Endometrium (tissue), 2 donors: Measurements from ENCODE around the gene CMSS1.

Experiments used
- FAIRE-seq: peaks from 2 replicates; lab custom pipeline; 2012; peaks lifted over from hg19 to GRCh38; lab: Jason Lieb, UNC
- donor health status: control.
- donor health status: control.

CMSS1 gene

GRCh38 chr3:99875581-99875928 lies 57.9 kb downstream of the CMSS1 start:
- FAIRE-seq = no peak

DNA sequence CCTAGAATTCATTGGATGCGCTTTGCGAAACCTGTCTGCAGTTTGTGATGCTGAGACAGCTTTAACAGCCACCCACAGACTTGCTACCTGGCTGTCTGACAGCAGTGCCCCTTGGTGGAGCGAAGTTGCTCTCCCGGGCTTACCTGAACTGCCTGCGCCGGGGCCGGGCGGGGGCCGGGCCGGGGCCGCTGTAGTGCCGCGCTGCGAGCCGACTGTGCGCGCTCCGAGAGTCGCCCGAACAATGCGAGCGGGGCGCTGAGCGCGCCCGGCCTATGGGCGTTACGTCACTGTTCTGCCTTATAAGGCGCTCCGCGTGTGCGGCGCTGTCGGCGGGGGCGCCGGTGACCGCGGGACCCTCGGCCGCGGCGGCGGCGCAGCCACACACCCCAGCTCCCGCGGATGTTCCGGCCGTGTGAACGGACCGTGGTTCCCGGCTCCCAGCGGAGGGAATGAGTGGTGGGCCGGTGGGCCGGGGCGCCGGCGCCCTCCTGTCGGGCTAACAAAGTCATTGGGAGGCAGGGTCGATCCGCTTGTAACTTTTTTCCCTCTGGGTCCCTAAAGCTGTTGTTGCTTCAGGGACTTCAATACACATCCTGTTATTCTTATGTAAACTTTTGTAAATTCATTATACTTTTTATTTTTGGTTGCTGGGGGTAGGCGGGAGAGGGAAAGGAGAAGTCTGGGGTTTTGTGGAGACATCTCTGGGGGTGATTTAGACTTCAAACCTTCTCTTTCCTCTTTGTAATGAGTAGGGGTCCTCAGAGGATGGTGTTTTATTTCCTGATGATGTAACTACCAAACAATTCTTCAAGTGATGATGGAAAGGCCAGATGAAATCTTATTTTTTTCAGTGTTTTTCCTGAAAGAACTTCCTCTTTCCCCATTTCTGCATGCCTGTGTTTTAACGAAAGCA lies 58.5 kb downstream of the CMSS1 start:
- FAIRE-seq = no peak

GRCh38 chr3:99877031-99877579 lies 59.4 kb downstream of the CMSS1 start:
- FAIRE-seq = peak; percentile 23

GRCh38 chr3:99878005-99878404 lies 60.3 kb downstream of the CMSS1 start:
- FAIRE-seq = no peak

GRCh38 chr3:99879275-99879674 lies 61.6 kb downstream of the CMSS1 start:
- no peak for FAIRE-seq

DNA sequence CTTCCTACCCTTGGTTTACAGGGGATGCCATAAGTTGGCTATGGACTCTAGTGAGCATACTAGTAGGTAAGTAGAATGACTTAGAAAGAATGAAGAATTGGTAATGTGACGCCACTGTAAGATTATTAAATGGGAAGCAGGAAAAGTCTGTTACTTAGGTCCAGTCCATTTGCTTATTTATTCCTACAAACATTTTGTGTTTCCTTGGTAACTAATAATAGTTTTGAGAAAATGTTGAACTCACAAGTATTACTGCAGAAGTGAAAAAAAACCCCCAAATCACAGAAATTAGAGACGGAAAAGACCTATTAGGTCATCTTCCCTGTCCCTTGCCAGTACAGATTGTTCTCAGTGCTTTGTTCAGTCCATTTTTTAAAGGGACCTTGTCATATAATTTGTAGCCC lies 63.5 kb downstream of the CMSS1 start:
- FAIRE-seq = no peak

- FAIRE-seq = no peak
Measured at GRCh38 chr3:99882436-99883137, 64.9 kb downstream of the CMSS1 start.

DNA sequence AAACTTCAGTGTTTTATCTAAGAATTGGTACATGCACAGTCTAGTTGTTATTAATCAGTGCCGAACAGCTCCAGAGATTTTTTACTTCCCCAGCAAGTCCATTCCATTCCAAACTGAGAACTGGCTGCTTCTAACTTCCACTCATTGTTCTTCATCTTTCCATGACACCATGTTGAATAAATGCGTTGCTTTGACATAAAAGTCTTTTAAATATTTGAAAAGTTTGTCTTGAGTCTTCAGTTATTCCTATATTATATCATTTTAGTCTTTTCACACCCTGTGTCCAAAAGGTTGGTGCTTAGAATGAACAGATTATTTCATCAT lies 65.4 kb downstream of the CMSS1 start:
- no peak for FAIRE-seq

GRCh38 chr3:99883693-99884092 lies 66.0 kb downstream of the CMSS1 start:
- no peak for FAIRE-seq

DNA sequence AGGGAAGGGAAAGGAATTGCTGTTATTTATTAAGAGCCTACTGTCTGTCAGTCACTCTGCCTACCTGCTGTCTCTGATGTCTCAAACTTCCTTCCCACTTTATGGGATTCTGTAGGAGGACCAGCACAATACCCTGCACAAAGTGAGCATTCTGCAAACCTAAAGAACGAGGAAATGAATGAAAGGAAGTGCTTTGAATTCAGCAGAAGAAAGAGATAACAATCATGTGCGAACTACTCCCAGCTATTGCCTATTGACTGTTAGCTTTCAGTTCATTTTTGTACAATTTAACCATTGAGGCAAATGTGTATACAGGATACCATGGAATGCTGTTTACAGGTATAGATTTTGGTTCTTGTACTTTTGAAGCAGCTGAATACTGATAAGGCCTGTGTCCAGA lies 66.8 kb downstream of the CMSS1 start:
- no peak for FAIRE-seq

- no peak for FAIRE-seq
Measured at GRCh38 chr3:99885085-99885484, 67.4 kb downstream of the CMSS1 start.

DNA sequence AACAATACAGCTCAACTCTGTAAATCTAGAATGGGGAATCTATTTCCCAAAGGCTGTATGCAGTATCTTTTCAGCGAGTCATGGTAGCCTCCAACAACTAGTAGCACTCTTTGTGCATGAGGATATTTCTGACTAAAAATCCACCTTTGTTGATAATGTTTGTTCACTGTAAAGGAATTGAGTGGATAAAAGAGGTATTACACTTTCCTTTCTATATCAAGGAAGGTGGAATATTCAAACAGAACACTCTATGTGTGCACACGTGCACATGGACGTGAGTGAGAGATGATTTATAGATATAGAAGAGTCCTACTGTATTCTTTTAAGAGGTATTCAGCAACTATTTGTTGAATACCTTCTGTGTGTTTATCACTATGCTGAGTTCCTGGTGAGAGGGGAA lies 68.2 kb downstream of the CMSS1 start:
- FAIRE-seq = no peak

GRCh38 chr3:99891610-99892285 lies 74.1 kb downstream of the CMSS1 start:
- no peak for FAIRE-seq

DNA sequence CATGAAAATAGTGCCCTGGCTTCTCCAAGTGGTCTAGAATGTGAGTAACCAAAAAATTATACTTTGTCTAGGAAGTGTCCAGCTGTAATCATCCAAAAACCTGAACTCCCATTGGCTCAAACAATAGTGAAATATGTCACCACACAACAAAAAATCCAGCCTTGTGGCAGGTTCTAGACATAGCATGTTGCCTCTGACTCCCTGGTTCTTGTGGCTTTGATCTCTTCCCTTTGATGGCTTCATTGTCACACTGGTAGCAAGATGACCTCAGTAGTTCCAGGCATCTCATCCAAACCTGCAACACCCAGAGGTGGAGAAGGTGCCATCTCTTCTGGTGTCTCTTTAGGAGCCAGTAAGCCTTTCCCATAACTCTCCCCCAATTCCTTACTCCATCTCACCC lies 74.7 kb downstream of the CMSS1 start:
- FAIRE-seq = no peak

DNA sequence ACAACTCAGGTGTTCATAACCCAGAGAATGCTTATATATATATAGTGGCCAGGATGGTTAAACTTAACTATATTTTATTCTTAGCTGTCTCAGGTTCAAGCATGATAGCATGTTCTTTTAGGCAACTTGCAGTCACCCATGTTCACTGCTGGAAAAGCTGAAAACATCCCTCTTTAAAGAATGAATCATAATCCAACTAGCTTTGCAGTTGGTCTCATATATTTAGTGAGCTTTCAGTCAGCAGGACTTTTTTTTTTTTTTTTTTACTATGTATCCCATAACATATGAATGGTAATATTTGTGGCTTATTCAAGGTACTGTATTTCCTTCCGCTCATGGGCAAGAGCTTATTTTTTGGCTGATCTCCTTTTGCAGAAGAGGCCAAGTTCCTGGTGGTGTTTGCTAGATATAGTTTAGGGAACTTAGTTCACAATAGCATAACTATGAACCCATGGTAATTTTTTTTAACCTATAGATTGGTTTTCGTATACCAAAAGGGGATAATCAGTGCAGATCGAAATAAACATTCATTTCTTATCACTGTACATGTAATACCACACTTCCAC lies 77.6 kb downstream of the CMSS1 start:
- no peak for FAIRE-seq

DNA sequence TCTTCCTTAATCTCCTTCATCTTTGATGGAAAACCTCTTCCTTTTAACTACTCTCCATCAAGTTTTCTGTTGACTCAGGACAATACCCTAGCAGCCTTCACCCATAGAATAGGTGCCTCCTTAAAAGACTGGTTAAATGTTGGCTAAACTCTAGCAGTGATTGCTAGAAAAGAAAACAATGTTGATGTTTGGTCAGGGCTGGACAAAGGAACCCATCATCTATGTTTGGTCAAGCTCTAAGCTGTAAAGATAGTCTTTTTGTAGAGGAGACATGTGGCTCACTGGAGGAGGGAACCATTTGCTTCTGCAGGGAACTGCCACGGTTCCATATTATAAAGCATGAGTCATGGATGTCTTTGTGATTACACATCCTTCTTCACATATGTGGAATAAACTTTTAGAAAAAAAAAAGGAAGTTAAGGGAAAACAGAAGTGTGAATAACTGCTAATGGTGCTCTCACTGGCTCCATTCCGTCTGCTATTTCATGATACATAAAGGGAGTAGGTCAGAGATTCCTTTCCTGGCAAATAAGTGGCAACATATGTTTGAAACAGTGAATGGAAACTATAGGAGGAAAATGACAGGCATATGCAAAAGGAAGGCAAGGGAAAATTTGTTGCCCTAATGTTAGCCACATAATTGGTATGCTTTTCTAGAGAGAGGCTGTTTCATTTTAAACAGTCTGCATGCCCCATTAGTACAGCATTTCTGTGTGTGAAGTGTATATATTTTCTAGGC lies 78.2 kb downstream of the CMSS1 start:
- no peak for FAIRE-seq

- no peak for FAIRE-seq
Measured at GRCh38 chr3:99896482-99896881, 78.8 kb downstream of the CMSS1 start.

GRCh38 chr3:99899603-99900002 lies 81.9 kb downstream of the CMSS1 start:
- no peak for FAIRE-seq

DNA sequence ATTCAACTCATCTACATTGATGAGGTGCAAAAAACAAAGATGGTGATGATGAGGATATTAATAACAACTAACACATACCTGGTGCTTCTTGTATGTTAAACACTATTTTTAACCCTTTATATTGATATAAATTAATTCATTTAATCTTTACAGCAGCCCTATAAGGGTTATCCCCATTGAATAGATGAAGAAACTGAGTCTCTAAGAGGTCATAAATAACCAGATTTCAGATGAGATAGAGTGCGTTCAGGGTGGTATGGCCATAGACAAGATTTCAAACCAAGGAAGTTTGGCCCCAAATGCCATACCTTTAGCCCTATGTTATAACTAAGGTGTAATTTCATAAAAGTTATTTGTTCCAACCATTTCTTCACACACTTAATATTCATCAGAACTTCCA lies 82.6 kb downstream of the CMSS1 start:
- FAIRE-seq = no peak

DNA sequence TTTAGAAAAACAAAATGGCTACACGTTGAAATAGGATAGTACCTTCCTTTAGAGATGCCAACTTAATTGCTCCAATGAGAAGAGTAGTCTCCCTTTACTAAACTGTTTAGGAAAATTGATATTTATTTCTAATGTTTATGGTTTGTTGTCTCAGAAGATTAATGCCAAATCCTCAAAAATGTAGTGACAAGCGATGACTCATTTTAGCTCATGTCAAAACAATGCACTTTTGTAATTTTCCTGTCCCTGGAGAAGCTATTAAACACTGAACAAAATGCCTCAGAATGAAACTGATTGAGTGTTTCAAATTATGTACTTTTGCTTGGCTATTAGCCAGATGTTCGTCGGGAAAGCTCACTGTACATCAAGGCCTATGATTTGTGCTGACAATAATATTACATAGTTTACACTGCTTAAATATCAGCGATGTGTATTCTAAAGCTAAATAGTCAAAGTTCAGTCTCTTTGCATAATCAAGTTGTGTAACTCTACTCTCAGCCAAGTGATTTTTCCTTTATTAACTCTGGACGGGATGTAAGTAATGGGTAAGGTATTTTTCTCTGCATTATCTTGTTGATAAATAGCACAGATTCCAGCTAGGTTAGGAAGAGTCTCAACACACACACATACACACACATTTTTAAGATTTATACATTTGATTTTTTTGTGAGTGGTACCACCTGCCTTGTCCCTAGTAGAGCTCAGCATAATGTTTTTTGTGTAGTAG lies 83.7 kb downstream of the CMSS1 start:
- no peak for FAIRE-seq

GRCh38 chr3:99902091-99902490 lies 84.4 kb downstream of the CMSS1 start:
- FAIRE-seq = no peak
